Stimulated activated CD8-positive, alpha-beta memory T cell treated with anti-CD3 and anti-CD28 coated beads, Interleukin-4, amount 100 ng/mL, for 4 hours (primary cell): ENCODE results near the gene HAGHL.
A peak's percentile ranks its signal among the peaks of the same experiment; 100 is the strongest.
"Not testable (repeated sequence)": the region's sequence is repeated elsewhere in the genome, so short reads cannot be mapped to it uniquely, and the experiment has no call there.

Source experiments
- DNase-seq, 2 donors: peaks; one replicate each; pipeline ENCODE4 v3.0.0-alpha.2; 2020; ENCODE audit warnings: low read depth in 2 of 2, low spot score in 1 of 2

HAGHL gene

GRCh38 chr16:707062-707538, 19.8 kb upstream of the HAGHL start:
- no peak for DNase-seq

- DNase-seq = no peak
Observed at GRCh38 chr16:708019-708418, 18.9 kb upstream of the HAGHL start.

GRCh38 chr16:708959-709358, 17.9 kb upstream of the HAGHL start:
- no peak for DNase-seq

- DNase-seq = no peak
Observed at GRCh38 chr16:709566-710499, 17.1 kb upstream of the HAGHL start.

GRCh38 chr16:710500-711075, 16.3 kb upstream of the HAGHL start:
- DNase-seq = no peak

DNA sequence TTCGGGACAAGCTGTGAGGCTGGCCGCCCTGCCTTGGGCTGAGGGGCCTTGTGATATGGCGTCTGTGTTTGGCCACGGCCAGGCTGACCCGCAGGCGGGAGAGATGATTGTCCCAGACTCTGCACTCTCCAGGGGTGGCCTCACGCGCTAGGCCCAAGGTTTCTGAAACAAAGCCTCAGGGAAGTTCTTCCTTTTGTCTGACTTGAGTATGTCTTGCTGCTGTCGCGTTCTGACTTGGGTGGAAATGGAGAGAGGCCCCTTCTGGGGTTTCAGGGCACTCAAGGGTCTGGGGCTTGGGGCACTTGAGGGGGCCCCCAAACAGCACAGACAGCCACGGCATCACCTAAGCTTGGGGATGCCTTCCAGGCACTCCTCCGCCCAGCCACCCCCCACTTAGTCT, 15.8 kb upstream of the HAGHL start:
- DNase-seq = no peak

DNA sequence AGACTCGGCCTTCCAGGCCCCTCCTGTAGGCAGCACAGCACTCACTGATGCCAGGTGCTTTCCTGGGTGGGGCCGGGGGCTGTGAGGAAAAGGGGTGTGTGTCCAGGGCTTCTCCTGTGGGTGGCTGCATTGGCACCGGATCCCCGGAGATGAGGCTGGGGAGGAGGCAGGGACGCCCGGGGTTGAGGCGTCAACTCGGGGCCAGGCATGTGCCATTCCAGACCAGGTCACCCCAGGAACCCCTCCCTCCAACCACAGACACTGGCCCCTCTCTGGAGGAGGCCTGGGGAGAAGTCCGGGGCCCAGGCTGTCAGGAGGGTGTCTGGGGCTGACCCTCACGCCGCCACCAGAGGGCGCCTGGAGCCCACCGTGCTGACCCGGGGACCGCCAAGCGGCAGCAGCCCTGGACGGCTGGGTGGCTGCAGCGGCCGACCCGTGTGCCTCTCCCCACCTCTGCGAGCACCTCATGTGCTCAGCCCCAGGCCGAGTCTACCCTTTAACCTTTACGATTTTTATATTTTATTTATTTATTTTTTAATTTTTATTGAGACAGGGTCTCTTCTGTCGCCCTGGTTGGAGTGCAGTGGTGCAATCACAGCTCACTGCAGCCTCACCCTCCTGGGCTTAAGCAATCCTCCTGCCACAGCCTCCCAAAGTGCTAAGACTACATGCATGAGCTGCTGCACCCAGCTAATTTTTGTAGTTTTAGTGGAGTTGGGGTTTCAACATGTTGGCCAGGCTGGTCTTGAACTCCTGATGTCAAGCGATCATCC, 15.2 kb upstream of the HAGHL start:
- DNase-seq = peak; percentile 56 to 65

GRCh38 chr16:712740-713250, 14.1 kb upstream of the HAGHL start:
- not testable (repeated sequence) for DNase-seq

- DNase-seq = no peak
Observed at GRCh38 chr16:714079-714478, 12.8 kb upstream of the HAGHL start.

DNA sequence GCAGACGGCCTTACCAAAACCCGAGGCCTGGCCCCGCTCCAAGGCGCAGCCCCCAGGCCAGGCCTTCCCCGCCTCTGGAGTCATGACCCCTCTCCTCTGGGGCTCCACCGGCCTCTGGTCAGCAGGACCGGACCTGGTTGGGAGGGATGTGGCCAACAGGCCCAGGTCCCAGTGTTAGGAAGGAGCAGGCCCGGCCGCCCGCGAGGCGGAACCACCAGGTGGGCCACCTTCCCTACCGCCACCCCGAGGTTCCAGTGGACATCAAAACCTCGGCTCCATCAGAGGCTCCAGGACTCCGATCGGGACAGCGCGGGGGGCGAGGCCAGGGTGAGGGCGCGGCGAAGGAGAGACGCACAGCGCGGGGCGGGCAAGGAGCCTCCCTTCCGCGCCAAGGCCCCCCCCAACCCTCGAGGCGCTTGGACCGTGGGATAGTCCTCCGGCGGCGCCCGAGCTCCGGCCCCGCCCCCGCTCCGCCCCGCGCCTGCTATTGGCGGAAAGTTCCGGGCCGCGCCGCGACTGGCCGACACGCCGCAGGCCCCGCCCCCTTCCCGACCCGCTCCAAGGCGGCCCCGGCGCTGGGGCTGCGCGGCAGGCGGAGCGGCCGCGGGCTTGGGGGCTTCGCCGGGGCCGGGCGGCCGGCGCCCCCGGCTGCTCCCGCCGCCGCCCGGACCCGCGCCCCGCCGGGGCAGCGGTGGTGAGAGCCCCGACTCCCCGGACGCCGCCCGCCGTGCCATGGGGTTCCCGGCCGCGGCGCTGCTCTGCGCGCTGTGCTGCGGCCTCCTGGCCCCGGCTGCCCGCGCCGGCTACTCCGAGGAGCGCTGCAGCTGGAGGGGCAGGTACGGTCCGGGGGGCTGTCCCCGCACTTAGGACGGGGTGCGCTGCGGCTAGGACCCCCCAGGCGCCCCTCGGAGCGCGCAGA, 12.1 kb upstream of the HAGHL start, which contains the start of gene METRN:
Gene METRN, plus strand, starts transcription at position 561 of the 919 bp plus-strand sequence. Its CDS starts 172 bp downstream, at position 733.
- peak; percentile 67 to 78 for DNase-seq

DNA sequence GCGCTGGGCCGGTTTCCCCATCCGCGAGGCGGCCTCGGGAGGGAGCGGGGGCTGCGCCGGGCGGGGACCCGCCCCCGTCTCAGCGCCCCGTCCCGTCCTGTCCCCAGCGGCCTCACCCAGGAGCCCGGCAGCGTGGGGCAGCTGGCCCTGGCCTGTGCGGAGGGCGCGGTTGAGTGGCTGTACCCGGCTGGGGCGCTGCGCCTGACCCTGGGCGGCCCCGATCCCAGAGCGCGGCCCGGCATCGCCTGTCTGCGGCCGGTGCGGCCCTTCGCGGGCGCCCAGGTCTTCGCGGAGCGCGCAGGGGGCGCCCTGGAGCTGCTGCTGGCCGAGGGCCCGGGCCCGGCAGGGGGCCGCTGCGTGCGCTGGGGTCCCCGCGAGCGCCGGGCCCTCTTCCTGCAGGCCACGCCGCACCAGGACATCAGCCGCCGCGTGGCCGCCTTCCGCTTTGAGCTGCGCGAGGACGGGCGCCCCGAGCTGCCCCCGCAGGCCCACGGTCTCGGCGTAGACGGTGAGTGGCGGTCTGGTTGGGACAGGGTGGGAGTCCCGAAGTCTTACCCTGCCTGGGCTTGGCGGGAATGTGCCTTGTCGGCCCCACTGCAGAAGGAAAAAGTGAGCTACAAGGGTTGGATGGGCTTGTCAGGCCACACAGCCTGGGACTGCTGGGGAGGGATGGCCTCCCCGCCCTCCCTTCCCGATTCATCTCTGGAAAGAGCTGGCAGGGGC, 11.3 kb upstream of the HAGHL start:
- DNase-seq = no peak

DNA sequence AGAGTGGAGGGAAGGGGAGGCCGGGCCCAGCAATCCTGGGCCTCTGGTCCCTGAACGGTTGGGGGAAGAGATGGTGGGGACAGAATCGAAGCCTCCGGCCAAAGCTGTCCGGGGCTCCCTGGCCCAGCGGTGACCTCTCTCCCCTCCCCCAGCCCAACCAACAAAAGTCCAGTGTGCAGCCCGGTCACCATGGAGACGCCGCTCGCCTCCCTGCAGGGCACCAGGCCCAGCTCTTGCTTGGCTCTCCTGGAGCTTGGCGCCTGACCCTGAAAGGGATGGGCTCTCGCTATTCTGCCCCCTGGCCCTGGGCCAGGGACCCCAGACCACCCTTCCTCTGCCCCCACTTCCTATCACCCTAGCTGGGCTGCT, 10.7 kb upstream of the HAGHL start:
- DNase-seq = no peak

GRCh38 chr16:716768-717325, 10.1 kb upstream of the HAGHL start:
- no peak for DNase-seq

DNA sequence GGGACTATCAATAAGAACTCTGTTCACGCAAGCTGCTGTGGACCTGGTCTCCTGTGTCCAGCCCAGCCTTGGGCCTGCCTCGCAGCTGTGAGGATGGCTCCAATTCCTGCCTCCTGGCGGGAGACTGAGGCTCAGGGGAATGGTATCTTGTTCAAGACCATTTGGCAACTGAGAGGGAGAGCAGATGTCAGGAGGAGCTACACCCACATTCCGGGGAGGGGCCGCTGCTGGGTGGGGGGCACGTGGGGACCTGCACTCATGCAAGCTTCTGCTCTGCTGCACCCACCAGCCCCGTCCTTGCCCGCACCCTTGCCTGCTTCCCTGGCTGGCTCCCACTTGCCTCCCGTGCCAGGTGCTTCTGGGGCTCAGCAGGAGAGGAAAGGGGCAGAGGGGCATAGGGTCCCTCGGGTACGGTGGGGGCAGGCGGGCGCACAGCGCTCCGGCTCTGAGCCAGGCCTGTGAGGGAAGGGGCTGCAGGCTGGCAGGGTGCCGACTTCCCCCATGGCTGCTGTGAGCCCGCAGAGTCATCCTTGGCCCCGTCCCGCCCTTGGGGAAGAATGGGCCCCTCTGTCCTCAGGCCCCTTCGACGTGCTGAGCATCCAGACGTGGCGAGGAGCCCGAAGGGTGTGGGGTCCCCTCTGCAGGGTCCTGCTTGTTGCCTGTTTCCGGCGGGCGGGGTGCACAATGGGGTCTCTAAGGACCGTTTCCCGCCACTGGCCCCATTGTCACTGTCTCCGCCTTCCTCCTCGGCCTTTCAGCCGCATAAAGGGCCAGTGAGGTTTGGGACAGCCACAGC, 9.3 kb upstream of the HAGHL start:
- DNase-seq = no peak

DNA sequence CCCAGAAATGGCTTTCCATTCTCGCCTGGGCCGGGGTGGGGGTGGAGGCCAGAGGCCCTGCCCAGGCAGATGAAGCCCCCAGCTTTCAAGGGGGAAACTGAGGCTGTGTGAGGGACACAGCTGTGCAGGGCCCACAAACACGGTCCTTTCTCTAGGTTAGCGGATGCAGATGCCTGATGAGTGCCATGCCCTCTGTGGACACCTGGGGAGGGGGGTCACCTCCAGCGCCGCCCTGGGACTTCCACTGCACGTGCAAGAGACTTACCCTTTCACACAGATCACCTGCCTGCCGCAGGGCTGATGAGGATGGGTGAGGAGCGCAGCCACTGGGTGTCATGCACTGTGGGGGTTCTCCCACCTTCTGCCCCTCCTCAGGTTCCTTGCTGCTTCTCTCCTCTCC, 8.5 kb upstream of the HAGHL start:
- no peak for DNase-seq

GRCh38 chr16:718922-719321, 8.0 kb upstream of the HAGHL start:
- no peak for DNase-seq

- no peak for DNase-seq
Observed at GRCh38 chr16:719815-720446, 7.0 kb upstream of the HAGHL start.

DNA sequence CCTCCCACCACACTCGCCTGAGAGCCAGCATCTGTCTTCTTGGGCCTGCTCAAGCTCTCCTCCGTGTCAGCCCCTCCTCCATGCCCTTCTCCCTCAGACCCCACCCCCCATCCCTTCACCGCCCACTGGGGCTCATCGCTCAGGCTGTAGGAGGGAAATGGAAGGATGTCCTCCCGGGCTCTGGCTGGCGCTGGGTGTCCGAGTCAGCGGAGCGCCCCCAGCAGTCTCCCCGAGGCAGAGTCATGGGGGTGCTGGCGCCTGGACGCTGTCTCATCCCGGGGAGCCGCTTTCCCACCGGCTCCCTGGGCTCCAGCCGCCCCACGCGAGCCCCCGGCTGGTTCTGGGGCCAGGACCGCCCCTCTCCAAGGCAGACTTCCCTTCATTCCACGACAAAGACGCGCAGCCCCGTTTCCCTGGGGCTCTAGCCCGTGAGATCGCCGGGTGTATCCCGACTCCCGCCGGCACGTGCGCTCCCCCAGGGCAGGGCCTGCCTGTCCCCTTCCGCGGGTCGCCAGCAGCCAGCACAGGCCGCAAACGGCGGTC, 6.4 kb upstream of the HAGHL start:
- DNase-seq = no peak
